Activated naive CD8-positive, alpha-beta T cell treated with anti-CD3 and anti-CD28 coated beads, Interleukin-2, amount 10 ng/mL, durations not matched to agents 7 days and 5 days (primary cell): ENCODE measurements around the gene DRC7. TPM values are rescaled to one million over a fixed set of nuclear protein-coding genes. Genes with fewer than 3 reads are reported as not detected.
"Not testable (repeated sequence)": the region's sequence is repeated elsewhere in the genome, so short reads cannot be mapped to it uniquely, and the experiment has no call there.

ENCODE experiments used
- ATAC-seq: fragments of 150-1000 bp; cut with Tn5 transposase; one replicate; pipeline ENCODE4 v1.10.0; 2021; ENCODE audit warnings: low read depth, moderate library complexity
- POLR2A ChIA-PET: fragments of 350-600 bp; sonication (Branson Sonifier 250); formaldehyde crosslinking; loops from one replicate; lab custom pipeline; 2021; ENCODE audit warnings: antibody characterized with exemption; lab: Charles Lee
- DNase-seq: peaks from one replicate; pipeline ENCODE4 v3.0.0; 2021
- H3K27ac Mint-ChIP-seq: one replicate; pipeline ENCODE4 v1.8.0; 2022; ENCODE audit warnings: mild to moderate bottlenecking, mixed read lengths
- H3K27me3 Mint-ChIP-seq: one replicate; pipeline ENCODE4 v1.8.0; 2022; ENCODE audit warnings: mild to moderate bottlenecking, moderate library complexity, mixed read lengths
- H3K36me3 Mint-ChIP-seq: one replicate; pipeline ENCODE4 v1.8.0; 2021; ENCODE audit warnings: mild to moderate bottlenecking, mixed read lengths
- H3K4me1 Mint-ChIP-seq: one replicate; pipeline ENCODE4 v1.8.0; 2021; ENCODE audit warnings: mixed read lengths
- H3K4me3 Mint-ChIP-seq: one replicate; pipeline ENCODE4 v1.8.0; 2022; ENCODE audit warnings: mild to moderate bottlenecking, moderate library complexity, mixed read lengths
- H3K9me3 Mint-ChIP-seq: one replicate; pipeline ENCODE4 v1.8.0; 2021; ENCODE audit warnings: mixed read lengths
- total RNA-seq, 2 experiments: library from RNA; stranded (reverse); gene quantifications; one replicate each; pipeline ENCODE4 v1.2.3, GENCODE V29; 2021

DRC7 gene
- total RNA-seq, 2 experiments from 2014 or later: 0.17 TPM; not detected in 1

- H3K4me3 Mint-ChIP-seq: no peak overlapping the region
- H3K4me1 Mint-ChIP-seq: no peaks in the 10 kb centered on the region
- no peak for DNase-seq
- H3K9me3 Mint-ChIP-seq: peaks cover 2% of the 10 kb centered on the region
- H3K27ac Mint-ChIP-seq: no peak overlapping the region
- H3K27me3 Mint-ChIP-seq: no peaks in the 10 kb centered on the region
- no peak for ATAC-seq
- POLR2A ChIA-PET: interaction anchor here (2.2 kb wide), 1 partner anchor 9 kb away, joined by 6 read pairs; the partner anchor contains the start of gene KATNB1
- H3K36me3 Mint-ChIP-seq: no peaks in the 10 kb centered on the region
Measured at GRCh38 chr16:57725976-57726375, 31.4 kb downstream of the DRC7 start.

- peaks cover 5% of the 10 kb centered on the region for H3K9me3 Mint-ChIP-seq
- no peaks in the 10 kb centered on the region for H3K4me1 Mint-ChIP-seq
- no peaks in the 10 kb centered on the region for H3K36me3 Mint-ChIP-seq
- H3K4me3 Mint-ChIP-seq: no peak overlapping the region
- DNase-seq: no peak
- no peaks in the 10 kb centered on the region for H3K27me3 Mint-ChIP-seq
- H3K27ac Mint-ChIP-seq: no peak overlapping the region
- ATAC-seq: no peak
- POLR2A ChIA-PET: interaction anchor here (2.2 kb wide), 1 partner anchor 9 kb away, joined by 6 read pairs; the partner anchor contains the start of gene KATNB1
Measured at GRCh38 chr16:57726433-57726947, 31.9 kb downstream of the DRC7 start.

DNA sequence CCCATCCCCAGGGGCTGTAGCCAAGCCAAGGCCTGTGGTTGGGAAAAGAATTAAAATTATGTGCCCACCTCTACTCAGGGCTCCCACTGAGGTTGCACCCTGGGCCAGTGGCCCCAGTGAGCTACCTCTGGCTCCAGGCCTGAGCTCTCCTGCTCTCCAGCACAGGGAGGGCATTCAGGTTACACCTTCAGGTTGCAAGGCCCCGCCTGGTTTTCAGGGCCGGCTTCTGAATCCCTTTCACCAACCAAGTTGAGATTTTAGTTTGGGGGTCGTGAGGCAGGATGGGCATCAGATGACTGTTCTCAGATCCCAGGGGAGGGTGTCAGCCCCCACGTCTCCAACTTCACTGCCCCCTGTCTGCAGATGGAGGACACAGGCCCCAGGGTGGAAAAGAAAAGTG is 33.0 kb downstream of the DRC7 start:
- POLR2A ChIA-PET: no interaction called here

DNA sequence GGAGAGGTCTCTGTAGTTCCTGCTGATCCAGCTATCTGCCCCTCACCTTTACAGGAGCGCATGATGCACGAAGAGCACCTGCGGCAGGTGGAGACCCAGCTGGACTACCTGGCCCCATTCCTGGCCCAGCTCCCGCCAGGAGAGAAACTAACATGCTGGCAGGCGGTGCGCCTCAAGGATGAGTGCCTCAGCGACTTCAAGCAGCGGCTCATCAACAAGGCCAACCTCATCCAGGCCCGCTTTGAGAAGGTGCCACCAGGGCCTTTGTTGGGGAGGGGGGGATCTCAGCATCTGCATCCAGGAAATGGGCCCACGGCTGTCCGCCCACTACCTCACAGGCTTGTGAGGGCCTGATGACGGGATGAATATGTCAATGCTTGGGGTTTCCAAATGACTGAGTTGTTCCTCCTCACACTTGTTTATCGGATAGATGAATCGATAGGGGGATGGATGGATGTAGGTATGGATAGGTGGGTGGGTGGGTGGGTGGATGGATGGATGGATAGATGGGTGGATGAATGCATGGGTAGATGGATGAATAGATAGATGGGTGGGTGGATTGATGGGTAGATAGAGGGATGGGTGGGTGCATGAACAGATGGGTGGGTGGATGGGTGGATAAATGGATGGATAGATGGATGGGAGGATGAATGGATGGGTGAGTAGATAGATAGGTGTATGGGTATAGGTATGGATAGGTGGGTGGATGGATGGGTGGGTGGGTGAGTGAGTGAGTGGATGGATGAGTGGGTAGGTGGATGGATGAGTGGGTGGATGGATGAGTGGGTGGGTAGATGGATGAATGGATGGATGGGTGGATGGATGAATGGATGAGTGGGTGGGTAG is 34.0 kb downstream of the DRC7 start:
- no peak overlapping the region for H3K4me3 Mint-ChIP-seq
- no peaks in the 10 kb centered on the region for H3K27me3 Mint-ChIP-seq
- DNase-seq: no peak
- no peaks in the 10 kb centered on the region for H3K4me1 Mint-ChIP-seq
- POLR2A ChIA-PET: no interaction called here
- H3K27ac Mint-ChIP-seq: no peak overlapping the region
- peaks cover 15% of the 10 kb centered on the region for H3K9me3 Mint-ChIP-seq
- no peak for ATAC-seq
- H3K36me3 Mint-ChIP-seq: peaks cover 7% of the 10 kb centered on the region

More for the DNA sequence above, 33.0 kb downstream of the DRC7 start:
- no peak for ATAC-seq
- Mint-ChIP-seq H3K27ac (no peak overlapping the region), H3K9me3 (peaks cover 9% of the 10 kb centered on the region), H3K4me3 (no peak overlapping the region), H3K4me1 (no peaks in the 10 kb centered on the region), H3K36me3 (peaks cover under 1% of the 10 kb centered on the region), H3K27me3 (no peaks in the 10 kb centered on the region)
- no peak for DNase-seq

- H3K27me3 Mint-ChIP-seq: no peaks in the 10 kb centered on the region
- H3K36me3 Mint-ChIP-seq: peaks cover 10% of the 10 kb centered on the region
- ATAC-seq (no peak), DNase-seq (no peak)
- H3K4me3 Mint-ChIP-seq: no peak overlapping the region
- H3K9me3 Mint-ChIP-seq: peaks cover 15% of the 10 kb centered on the region
- no peak overlapping the region for H3K27ac Mint-ChIP-seq
- H3K4me1 Mint-ChIP-seq: no peaks in the 10 kb centered on the region
- POLR2A ChIA-PET: no interaction called here
Measured at GRCh38 chr16:57729182-57729484, 34.5 kb downstream of the DRC7 start.

DNA sequence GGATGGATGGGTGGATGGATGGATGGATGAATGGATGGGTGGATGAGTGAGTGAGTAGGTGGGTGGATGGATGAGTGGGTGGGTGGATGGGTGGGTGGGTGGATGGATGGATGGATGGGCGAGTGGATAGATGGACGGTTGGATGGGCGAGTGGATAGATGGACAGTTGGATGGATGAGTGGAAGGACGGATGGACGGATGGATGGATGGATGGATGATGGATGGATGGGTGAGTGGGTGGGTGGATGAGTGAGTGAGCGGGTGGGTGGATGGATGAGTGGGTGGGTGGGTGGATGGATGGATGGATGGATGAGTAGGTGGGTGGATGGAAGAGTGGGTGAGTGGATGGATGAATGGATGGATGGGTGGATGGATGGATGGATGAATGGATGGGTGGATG is 35.2 kb downstream of the DRC7 start:
- H3K27me3 Mint-ChIP-seq, H3K4me1 Mint-ChIP-seq: not testable (repeated sequence)

DNA sequence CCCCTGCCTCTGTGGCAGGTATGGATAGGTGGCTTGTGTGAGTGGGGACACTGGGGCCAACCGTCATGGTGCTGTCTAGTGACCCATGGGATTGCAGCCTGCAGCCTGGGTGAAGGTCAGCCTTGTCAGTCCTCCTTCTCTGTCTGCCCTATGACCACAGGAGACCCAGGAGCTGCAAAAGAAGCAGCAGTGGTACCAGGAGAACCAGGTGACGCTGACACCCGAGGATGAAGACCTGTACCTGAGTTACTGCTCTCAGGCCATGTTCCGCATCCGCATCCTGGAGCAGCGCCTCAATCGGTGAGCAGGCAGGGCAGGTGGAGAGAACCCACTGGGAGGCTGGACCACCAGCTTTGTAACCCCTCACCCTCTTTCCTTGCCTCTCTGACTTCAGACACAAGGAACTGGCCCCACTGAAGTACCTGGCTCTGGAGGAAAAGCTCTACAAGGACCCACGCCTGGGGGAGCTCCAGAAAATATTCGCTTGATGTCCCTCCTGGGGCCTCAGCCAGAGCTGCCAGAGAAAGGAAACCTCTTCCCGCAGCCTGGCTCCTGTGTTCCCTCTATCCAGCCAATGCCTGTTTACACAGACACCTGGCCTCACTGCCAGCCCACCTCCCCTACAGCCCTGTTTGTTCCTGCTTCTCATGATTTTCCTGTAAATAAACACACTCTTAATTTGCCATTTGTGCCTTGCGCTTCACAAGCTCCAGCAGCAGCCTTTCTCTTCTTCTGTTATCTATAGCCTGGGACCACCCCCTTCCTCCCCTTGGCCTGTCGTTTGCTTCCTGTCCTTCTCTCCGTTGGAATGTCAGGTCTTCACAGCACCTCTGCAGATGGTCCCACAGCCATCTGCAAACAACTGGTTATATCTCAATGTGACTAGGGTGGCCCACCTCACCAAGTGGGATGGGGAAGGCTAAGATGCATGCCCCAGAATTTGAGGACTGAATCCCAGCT is 36.4 kb downstream of the DRC7 start:
- POLR2A ChIA-PET: no interaction called here

More for the DNA sequence above, 35.2 kb downstream of the DRC7 start:
- H3K4me3 Mint-ChIP-seq, POLR2A ChIA-PET, DNase-seq, H3K27ac Mint-ChIP-seq, ATAC-seq: not testable (repeated sequence)
- Mint-ChIP-seq H3K36me3 (peaks cover 10% of the 10 kb centered on the region), H3K9me3 (peaks cover 15% of the 10 kb centered on the region)

DNA sequence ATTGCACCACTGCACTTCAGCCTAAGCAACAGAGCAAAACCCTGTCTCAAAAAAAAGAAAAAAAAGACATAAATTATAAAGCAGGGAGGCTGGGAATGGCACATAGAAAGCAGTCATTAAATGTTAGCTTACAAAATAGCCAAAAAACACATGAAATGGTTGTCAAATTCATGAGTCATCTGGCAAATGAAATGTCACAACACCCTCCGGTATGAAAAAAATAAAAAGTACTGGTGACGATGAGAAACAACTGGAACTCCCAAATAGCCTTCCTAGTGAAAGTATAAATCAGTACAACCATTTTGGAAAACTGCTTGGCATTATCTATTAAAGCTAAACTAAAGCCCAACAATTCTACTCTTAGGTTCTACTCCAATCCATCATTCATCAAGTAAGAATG is 37.4 kb downstream of the DRC7 start:
- H3K4me1 Mint-ChIP-seq: peaks cover 14% of the 10 kb centered on the region
- no peak overlapping the region for H3K27ac Mint-ChIP-seq
- DNase-seq (no peak), ATAC-seq (no peak)
- no peaks in the 10 kb centered on the region for H3K27me3 Mint-ChIP-seq
- H3K4me3 Mint-ChIP-seq: no peak overlapping the region
- POLR2A ChIA-PET: no interaction called here
- peaks cover 15% of the 10 kb centered on the region for H3K9me3 Mint-ChIP-seq
- H3K36me3 Mint-ChIP-seq: peaks cover 13% of the 10 kb centered on the region

More for the DNA sequence above, 36.4 kb downstream of the DRC7 start:
- DNase-seq (no peak), ATAC-seq (no peak)
- Mint-ChIP-seq H3K27ac (no peak overlapping the region), H3K36me3 (peaks cover 13% of the 10 kb centered on the region), H3K27me3 (no peaks in the 10 kb centered on the region), H3K9me3 (peaks cover 15% of the 10 kb centered on the region), H3K4me1 (peaks cover 6% of the 10 kb centered on the region), H3K4me3 (no peak overlapping the region)

- Mint-ChIP-seq H3K27me3 (no peaks in the 10 kb centered on the region), H3K27ac (no peak overlapping the region), H3K9me3 (peaks cover 15% of the 10 kb centered on the region), H3K36me3 (peaks cover 13% of the 10 kb centered on the region), H3K4me3 (no peak overlapping the region), H3K4me1 (peaks cover 17% of the 10 kb centered on the region)
- no peak for DNase-seq
- no peak for ATAC-seq
- POLR2A ChIA-PET: no interaction called here
Measured at GRCh38 chr16:57732714-57733113, 38.1 kb downstream of the DRC7 start.

- Mint-ChIP-seq H3K27ac (peak overlapping the region; percentile 96), H3K9me3 (peaks cover 13% of the 10 kb centered on the region), H3K36me3 (peaks cover 13% of the 10 kb centered on the region), H3K27me3 (no peaks in the 10 kb centered on the region), H3K4me3 (peak overlapping the region; percentile 99), H3K4me1 (peaks cover 19% of the 10 kb centered on the region)
- POLR2A ChIA-PET: interaction anchor here (1.2 to 2.8 kb wide), 6 partner anchors 45 to 157 kb away, joined by 3 to 19 read pairs (median 10); no protein-coding TSS in a partner anchor
- no peak for ATAC-seq
- no peak for DNase-seq
Measured at GRCh38 chr16:57734308-57734924, 39.8 kb downstream of the DRC7 start.

DNA sequence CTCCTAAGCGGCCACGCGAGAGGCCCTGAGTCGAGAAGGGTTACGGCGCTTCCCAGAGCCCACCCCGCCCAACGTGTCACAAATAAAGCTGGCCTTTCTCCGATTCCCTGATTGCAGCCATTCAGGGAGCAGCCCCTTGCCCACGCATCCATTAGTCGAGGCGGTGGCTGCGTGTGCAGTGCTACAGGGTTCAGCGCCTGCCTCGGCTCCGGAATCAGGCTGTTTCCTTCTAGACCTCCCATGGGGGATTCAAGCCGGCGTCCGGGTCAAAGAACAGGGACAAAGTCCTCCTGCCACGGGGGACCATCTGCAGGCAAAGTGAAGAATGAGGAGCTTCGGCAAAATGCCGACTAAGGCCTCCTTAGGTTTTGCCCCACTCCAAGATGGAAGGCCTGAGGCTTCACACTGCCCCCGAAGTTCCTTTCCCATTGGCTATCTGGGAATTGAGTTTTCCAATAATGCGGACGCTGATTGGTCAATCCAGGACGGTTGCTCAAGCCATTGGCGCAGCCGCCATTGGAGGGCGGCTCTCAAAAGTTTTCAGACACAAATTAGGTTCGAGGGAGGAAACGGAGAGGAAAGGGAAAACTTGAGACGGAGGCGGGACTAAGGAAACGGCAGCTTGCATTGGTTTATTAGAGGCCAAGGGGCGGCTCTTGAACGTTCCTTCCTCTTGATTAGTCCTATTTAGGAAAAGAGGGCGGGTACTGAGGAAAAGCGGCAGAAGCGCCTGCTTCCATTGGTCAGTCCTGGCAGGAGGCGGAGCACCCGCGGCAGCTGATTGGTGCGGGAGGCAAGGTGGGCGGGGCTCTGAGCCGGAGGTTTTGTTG is 40.5 kb downstream of the DRC7 start:
- POLR2A ChIA-PET: interaction anchor here (0.6 to 2.8 kb wide), 15 partner anchors 9 to 288 kb away, joined by 3 to 19 read pairs (median 4); partner anchors contain the start of genes CIAPIN1, COQ9 and ZNF319
- Mint-ChIP-seq H3K36me3 (peaks cover 13% of the 10 kb centered on the region), H3K27ac (peak overlapping the region; percentile 96), H3K4me1 (peaks cover 19% of the 10 kb centered on the region), H3K9me3 (peaks cover 13% of the 10 kb centered on the region), H3K4me3 (peak overlapping the region; percentile 99), H3K27me3 (no peaks in the 10 kb centered on the region)
- ATAC-seq: peak; percentile 88
- peak; percentile 96 for DNase-seq
